GM18873 (cell line): ENCODE results near the gene SLC9A5.

ENCODE experiments used
- ATAC-seq: cut with Tn5 transposase; IDR thresholded peaks from one replicate; pipeline ENCODE4 v1.9.1; 2021; ENCODE audit warnings: mild to moderate bottlenecking, moderate library complexity, moderate number of reproducible peaks; ENCODE audit not compliant: unreplicated experiment, low FRiP score

SLC9A5 gene

DNA sequence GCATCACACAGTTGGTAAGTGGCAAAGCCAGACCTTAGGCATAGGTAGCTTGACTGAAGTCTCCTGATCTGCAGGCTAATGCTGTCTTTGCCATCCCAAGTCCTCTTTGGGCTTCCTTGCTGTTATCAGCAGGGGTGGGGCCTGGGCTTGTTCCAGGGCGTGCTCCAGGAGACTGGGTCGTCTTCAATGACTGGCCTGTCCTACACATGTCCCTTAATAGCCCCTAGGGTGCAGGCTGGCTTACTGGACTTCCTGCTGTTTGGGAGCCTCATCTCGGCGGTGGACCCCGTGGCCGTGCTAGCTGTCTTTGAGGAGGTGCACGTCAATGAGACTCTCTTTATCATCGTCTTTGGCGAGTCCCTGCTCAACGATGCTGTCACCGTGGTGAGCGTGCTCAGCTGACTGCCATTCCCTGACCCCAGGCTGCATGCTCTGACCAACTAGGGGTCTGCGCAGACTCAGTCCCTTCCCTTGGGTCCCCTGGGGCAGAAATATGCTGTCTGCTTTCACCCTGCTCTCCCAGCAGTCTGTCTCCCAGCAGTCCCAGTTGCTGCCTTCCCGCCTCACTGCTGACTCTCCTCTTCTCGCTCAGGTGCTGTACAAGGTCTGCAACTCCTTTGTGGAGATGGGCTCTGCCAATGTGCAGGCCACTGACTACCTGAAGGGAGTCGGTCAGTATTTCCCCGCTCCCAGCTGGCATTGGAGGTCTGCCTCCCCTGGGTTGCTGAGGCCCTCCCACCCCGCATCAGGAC lies 6.2 kb downstream of the SLC9A5 start:
- no peak for ATAC-seq

DNA sequence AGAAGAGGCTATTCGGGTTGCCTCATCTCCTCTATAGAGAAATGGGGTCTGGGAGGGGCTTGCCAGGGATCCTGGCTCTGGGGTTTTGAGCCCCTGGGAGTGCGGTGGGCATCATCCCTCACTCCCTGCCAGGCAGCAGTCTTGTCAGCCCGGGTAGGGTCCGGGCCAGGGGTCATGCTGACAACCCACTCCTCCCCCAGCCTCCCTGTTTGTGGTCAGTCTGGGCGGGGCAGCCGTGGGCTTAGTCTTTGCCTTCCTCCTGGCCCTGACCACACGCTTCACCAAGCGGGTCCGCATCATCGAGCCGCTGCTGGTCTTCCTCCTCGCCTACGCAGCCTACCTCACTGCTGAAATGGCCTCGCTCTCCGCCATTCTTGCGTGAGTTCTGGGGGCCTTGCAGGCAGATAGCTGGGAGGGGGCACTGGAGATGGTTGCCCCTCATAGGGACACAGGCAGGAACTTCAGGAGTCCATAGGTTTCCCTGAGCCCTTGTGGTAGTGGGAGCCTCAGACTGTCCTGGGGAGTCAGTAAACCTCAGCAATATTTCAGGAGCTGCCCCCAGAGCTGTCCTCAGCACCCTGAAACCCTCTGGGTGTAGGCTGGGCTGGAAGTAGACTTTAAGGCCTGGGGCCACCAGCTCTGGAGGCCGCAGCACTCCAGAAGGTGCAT lies 6.9 kb downstream of the SLC9A5 start:
- no peak for ATAC-seq

DNA sequence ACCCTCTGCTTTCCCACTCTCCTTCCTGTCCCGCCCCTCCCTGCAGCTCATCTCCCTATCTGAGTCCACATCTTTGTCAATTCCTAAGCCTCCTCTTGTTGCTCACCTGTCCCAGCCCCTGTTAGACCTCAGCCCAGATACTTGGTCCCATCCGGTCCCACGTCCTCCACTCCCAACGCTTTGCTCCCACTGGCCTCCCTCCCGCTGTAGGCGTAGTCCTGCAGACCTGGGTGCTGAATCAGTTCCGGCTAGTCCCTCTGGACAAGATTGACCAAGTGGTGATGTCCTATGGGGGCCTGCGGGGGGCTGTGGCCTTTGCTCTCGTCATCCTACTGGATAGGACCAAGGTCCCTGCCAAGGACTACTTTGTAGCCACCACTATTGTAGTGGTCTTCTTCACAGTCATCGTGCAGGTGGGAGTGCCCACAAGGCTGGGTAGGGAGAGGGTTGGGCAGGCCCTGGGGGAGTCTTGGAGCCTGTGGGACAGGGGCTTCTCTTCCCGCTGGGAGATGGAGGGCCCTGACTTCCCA lies 8.0 kb downstream of the SLC9A5 start:
- ATAC-seq = no peak

DNA sequence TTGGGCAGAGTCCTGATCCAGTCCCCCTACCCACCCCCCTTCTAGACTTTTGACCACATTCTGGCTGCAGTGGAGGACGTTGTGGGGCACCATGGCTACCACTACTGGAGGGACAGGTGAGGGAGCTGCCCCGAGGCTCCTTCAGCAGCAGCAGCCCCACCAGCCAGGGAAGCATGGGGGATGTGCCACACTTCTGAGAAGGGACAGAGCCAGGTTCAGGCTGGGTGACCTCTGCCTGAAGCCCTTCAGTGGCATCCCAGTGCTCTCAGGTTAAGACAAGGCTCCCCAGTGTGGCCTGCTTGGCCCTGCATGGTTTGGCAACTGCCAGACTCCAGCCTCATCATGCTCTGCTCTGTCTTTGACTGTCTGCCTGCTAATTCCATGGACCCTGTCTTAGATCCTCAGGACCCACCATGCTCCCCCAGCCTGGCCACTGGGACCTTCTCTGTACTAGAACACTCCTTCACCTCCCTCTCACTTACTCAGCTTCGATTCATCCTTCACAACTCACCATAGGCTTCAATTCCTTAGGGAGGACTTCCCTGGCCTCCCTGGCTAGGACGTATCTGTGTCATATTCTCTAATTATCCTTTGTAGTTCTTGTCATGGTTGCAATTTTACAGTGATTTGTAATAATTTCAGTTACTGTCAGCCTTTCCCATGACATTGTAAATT lies 8.8 kb downstream of the SLC9A5 start:
- no peak for ATAC-seq

DNA sequence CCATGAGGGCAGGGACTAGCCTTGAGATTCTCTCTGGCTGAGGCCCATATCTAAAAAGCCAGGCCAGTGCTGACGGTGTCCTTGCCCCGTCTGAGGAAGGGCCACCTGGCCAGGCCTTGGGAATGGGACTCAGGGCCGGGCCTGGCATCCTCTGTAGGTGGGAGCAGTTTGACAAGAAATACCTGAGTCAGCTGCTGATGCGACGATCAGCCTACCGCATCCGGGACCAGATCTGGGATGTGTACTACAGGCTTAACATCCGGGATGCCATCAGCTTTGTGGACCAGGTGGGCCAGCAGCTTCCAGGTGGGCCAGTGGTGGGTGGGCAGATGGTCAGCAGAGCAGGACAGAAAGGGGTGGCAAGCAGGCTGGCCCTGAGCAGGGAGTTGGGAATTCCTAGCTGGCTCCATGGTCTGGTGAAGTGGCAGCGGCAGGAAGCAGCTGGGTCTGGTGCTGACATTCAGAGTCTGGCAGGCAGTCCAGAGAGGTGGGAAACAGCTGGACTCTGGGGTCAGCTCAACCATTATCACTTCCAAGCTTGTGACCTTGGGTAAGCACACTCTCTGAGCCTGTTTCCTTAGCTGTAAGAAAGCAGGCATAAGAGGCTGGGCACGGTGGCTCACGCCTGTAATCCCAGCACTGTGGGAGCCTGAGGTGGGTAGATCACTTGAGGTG lies 9.5 kb downstream of the SLC9A5 start:
- no peak for ATAC-seq

DNA sequence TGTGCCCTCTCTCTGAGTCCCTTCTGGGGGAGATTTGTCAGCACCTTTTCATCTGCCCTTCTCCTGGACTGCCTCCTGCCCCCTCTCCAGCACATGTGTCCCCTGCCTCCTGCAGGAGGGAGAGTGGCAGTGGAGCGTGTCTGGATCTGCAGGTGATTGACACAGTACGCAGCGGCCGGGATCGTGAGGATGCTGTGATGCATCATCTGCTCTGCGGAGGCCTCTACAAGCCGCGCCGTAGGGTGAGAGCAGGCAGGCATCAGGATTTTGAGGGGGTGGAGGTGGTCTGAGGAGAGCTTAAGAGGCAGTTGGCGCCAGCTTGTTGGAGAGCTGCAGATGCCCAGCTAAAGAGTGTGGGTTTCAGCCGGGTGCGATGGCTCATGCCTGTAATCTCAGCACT lies 10.9 kb downstream of the SLC9A5 start:
- no peak for ATAC-seq

DNA sequence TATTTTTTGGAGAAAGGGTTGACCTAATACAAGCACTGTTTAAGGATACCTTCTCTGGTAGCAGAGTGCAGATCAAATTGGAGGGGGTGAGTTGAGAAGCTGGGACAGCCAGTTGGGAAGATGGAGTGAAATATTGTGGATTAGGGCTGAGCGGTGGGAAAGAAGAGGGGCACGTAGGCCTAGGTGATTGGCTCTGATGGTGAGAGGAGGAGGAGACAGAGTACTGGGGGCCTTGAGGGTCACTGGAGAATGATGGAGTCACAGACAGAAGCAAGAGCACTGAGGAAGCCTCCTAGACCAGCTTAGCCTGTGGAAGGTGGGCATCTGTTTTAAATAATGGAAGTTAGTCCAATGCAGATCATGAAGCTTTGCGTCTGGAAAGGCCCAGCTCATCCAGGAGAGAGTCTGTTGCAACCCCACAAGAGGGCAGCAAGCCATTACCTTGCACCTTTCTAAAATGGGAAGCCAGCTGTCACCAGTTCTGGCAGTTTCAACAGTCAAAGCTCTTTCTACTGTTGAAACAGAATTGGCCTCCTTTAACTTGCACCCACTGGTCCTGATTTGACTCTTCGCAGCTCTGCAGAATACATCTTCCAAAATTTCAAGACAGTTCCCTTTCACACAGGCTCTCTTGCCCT lies 11.8 kb downstream of the SLC9A5 start:
- no peak for ATAC-seq

DNA sequence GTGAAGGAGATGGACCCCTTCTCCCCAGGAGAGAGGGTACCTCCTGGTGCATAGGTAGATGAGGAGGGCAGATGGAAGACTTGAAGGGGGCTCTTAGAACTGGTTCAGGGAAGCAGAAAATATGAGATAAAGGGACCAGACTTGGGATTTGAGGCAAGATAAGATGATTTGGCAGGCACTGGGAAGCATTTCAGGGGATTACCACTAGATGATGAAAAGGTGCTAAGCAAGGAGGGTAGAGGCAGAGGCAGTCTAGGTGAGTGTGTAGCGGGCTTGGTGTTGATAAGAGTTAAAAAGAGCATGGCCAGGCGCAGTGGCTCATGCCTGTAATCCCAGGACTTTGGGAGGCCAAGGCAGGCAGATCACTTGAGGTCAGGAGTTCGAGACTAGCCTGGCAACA lies 14.4 kb downstream of the SLC9A5 start:
- ATAC-seq = no peak

DNA sequence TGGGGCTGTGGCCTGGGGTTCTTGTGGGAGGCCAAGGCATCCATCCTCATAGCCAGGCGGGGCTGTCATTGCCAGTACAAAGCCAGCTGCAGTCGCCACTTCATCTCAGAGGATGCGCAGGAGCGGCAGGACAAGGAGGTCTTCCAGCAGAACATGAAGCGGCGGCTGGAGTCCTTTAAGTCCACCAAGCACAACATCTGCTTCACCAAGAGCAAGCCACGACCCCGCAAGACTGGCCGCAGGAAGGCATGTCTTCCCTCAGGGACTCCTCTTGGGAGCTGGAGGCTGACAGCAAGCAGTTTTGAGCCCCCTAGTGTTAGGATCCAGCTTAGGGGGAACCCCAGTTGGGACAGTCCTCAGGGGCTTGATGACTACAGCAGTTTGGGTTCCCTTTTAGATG lies 15.5 kb downstream of the SLC9A5 start:
- ATAC-seq = no peak

DNA sequence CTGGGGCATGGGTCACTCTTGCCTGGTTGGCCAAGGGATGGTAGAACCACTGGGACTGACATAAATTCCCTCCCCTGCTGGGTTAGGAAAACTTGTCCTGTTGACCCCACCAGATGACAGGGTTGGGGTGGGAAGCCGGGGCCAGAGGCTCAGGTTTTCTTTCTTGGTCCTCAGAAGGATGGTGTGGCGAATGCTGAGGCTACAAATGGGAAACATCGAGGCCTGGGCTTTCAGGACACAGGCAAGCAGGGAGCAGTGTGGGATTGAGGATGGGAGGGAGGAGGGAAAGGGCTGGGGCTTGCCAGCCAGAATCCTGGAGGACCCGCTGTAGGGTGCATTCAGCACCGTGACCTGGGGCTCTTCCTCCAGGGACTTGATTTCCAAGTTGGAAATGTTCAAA lies 16.1 kb downstream of the SLC9A5 start:
- ATAC-seq = no peak

DNA sequence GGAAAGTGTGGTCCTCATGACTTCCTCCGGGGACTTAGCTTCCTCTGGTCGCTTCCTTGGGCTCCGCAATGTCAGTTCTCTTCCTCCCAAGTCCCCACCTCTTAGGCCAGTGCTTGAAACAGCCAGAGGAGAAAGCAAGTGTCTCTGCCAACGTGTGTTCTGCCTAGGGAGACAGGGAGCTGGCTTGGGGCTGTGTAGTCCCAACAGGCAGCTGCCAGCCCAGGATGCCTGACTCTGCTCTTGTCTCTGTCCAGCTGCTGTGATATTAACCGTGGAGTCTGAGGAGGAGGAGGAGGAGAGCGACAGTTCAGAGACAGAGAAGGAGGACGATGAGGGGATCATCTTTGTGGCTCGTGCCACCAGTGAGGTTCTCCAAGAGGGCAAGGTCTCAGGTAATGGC lies 17.1 kb downstream of the SLC9A5 start:
- ATAC-seq = no peak

DNA sequence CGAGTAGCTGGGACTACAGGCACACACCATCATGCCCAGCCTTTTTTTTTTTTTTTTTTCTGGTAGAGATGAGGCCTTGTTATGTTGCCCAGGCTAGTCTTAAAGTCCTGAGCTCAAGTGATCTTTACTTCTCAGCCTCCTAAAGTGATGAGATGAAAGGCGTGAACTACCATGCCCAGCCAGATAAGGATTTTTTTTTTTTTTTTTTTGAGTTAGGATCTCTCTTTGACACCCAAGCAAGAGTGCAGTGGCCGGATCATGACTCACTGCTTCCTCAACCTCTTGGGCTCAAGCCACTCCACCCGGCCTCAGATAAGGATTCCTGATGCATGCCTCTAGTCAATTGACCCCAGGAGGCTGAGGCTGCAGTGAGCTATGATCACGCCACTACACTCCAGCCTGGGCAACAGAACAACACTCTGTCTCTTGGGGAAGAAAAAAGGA lies 19.4 kb downstream of the SLC9A5 start:
- no peak for ATAC-seq

DNA sequence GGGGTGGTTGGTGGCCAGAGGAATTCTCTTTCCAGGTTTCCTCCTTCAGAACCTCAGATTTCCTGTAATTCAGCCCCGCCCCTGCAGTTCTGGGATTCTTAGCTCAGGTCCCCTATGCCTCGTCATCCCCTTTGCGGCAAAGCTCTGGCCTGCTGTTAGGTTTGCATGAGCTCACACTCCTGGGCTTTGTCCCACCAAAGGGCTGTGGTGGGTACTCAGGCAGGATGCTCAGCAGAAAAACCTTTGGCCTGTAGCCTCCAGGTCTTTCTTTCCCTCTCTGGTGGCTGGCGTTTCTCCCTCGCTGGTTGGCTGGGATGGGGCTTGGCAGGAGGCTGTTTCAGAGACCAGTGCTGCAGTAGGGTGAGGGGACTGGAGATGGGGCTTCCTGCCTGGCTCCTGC lies 21.0 kb downstream of the SLC9A5 start:
- ATAC-seq = no peak

DNA sequence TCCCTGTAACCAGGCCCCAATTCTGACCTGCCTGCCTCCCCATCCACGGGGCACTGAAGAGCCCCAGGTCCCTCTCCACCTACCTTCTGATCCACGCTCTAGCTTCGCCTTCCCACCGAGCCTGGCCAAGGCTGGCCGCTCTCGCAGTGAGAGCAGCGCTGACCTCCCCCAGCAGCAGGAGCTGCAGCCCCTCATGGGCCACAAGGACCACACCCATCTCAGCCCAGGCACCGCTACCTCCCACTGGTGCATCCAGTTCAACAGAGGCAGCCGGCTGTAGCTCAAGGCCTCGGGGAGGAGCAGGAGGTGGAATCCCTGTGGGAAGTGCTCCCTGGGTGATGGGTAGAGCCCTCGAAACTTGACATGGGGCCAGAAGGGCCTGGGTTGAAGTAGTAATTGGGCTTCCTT lies 22.2 kb downstream of the SLC9A5 start:
- no peak for ATAC-seq

DNA sequence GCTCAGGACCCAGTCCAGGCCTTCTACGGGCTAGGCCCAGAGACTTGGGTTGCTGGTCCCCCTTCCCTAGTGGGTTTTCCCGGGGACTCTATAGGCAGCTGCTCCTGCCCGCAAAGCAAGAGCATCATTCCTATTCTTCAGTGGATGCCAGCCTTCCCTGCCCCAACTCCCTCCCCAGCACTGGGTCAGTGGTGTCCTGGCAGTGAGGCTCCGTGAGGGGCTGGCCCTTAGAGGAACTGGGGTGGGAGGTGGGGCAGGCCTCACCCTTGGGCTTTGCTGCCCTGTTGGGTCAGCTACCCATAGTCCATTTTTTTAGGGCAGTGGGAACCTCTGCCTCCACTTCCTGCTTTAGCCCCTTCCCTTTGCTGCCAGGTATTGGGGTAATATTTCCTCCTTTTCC lies 22.7 kb downstream of the SLC9A5 start:
- no peak for ATAC-seq

DNA sequence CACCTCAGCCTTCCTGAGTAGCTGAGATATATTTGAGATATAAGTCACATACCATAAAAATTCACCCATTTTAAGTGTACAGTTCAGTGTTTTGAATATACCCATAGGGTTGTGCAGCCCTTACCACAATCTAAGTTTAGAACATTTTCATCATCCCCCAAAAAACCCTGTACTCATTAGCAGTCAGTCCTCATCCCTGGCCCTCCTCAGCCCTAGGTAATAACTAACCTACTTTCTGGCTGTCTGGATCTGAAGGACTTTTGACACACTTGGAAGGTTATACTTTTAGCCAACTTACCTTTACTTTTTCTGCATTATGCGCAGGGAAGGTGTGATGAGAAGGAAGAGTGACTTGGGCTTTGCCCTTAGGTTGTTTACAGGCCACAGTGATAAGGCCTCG lies 26.5 kb downstream of the SLC9A5 start:
- no peak for ATAC-seq

DNA sequence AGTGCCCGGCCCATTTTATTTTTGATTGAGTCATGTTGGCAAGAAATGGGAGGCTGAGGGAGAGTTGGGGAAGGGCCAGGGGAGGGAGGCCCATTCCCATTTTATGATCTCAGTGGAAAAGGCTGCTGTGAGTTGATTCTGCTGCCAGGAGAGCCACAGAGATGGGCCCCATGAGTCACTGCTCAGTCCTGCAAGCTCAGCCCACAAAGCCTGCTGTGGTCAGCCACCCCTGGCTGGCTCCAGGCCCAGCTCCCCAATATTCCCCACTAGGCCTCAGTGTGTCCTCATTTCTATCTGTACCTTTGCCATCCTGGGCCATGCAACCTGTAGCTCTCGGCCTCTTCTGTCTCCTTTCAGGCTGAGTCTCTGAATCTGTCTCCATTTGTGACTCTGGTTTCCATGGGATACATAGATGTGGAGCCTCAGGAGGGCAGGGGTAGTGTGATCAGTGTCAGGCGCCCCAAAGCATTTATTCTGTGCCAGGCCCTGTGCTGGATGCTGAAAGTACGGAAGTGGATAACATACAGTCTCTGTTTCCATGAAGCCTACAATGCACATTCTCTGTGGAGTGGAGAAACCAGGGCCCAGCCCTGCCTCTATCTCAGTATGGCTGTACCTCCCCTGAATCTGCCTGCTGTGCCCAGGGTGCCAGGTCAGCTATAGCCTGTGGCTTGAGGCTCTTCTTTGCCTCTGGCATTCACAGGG lies 28.7 kb downstream of the SLC9A5 start:
- ATAC-seq = no peak

DNA sequence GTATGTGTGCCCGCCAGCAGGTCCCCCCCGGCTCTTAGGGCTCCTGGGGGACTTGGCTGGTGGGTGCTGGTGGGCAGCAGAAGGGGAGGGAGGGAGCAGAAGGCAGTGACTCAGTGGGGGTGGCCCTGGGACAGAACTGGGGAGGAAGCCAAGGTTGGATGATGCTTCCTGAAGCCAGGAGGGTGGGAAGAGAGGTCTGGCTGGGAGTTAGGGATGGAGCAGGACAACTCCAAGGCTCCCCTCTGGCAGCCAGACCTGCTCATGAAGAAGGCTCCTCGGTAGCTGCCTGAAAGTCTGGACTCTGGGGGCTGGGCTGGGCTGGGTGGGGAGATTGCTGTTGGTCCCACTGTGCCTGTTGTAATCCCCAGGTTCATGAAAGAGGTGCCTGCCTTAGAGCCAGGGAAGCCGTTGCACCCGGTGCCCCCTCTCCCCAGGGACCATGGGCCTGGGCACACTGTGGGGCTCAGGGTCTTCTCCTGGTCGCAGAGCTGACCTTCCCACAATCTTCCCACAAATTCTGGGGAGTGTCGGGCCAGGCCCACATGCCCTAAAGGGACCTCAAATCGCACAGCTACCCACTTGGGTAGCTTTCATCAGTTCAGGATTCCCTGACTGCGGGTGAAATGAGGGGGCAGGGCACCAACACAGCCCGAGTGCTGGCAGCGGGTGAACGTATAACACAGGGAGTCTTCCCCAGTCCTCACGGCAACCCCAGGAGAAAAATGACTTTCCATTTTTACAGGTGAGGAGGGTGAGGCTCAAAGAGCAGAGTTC lies 29.4 kb downstream of the SLC9A5 start:
- ATAC-seq = no peak

DNA sequence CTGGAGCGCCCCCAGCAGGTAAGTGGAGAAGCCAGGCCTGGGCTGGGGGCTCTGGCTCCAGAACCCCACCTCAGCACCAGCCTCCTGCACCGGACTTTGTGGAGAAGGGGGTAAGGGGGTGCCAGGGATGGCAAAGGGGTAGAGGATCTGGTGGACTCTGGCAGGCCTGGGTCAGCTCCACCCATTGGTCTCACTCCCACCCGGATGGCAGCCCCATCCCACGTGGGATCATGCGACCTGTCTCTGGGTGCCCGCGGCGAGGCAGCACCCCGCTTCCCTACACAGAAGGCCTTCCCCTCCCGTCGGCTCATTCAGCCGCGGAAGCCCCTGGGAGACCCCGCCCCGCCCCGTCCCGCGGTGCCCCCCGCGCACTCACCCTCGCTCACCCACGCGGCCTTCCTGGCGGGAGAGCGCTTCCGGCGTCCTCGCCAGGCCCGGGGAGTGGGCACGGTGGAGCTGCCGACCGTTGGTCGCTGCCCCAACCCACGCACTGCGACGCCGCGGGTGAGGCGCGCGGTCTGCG lies 30.1 kb downstream of the SLC9A5 start:
- ATAC-seq = no peak
